Activated T-helper 1 cell treated with anti-CD3 and anti-CD28 coated beads, Interleukin-2, amount 50 U/mL, for 16 hours (primary cell): Measurements from ENCODE around the gene MIA.
"Not testable (repeated sequence)": the region's sequence is repeated elsewhere in the genome, so short reads cannot be mapped to it uniquely, and the experiment has no call there.

Experiments
- DNase-seq, 2 donors: peaks; one replicate each; pipeline ENCODE4 v3.0.0-alpha.2; 2020; ENCODE audit warnings: low read depth in 1 of 2, low spot score in 1 of 2

Gene MIA

DNA sequence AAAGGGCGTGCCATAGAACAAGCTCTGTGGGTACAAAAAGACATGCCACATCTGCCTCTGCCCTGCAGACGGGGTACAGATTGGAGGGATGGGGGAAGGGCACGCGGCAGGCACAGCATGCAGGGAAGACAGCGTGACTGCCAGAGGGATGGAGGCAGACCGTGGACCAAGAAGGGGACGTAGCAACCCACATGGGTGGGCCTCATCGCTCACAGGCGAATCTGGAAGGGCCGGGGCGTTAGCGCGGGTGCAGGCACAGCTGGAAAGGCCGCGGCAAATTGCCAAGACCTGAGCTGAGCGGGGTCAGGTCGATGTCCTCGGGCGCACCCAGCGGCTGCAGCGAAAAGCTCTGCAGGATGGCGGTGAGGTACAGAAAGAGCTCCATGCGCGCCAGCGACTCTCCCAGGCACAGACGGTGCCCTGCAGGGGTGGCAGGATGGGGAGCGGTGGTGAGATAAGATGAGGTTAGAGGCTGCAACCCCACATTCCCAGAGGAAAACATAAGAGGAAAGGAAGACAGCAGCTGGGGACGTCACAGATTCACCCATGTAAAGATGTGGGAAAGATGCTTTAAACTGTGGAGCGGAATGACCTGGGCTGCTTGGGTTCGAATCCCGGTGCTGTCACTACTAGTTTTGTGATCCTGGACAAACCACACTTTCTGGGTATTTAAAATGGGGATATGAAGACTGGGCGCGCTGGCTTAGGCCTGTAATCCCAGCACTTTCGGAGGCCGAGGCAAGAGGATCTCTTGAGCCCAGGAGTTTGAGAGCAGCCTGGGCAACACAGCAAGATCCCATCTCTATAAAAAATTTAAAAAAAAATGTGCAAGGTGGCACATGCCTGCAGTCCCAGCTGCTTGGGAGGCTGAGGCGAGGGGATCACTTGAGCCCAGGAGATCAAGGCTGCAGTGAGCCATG lies 43.4 kb downstream of the MIA start:
- peak; percentile 51 to 68 for DNase-seq

DNA sequence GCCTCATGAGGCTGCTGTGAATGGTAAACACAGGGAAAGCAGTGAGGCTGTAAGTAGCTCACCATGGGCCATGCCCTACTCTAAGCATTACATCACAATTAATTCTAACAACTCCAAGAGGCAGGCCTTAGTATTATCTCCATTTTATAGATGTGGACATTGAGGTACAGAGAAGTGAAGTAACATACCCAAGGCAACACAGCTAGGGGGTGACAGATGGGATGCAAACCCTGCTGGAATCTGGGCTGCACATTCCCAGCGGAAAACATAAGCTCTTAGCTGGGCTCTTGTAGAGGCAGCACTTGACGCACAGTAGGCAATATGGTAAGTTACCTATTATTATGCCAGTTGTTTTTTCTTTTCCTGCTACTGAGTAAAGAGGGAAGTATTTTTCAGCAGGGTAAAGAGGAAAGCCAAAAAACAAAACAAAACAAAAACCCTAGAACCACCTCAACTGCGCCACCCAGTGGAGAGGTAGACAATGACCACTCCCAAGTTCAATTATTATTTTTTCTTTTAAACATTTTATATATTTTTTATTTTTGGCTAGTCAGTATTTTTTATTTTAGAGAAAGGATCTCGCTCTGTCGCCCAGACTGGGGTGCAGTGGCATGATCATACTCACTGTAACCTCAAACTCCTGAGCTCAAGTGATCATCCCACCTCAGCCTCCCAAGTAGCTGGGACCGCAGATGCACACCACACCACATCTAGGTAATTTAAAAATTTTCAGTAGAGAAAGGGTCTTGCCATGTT lies 44.3 kb downstream of the MIA start:
- DNase-seq = peak in 1 of 2 donors; percentile 49

DNA sequence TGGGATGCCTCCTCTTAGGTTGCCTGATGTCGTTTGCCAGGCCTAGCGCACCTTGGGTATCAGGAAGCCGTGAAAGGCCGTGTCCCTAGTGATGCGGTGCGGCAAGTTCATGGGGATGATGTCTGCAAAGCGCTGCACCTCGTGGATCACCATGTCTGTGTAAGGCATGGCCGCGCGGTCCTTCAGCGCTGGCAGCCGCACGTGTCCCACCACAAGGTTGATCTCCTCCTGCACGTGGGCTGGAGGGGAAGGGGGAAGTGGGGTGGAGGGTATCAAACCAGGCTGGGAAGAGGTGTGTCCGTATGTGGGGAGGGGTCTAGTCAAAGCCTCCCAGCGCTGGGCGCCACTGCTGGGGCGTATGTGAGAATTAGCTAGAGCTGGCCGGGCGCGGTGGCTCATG lies 46.8 kb downstream of the MIA start:
- DNase-seq = no peak

GRCh38 chr19:40822704-40823553 lies 47.6 kb downstream of the MIA start:
- not testable (repeated sequence) for DNase-seq

DNA sequence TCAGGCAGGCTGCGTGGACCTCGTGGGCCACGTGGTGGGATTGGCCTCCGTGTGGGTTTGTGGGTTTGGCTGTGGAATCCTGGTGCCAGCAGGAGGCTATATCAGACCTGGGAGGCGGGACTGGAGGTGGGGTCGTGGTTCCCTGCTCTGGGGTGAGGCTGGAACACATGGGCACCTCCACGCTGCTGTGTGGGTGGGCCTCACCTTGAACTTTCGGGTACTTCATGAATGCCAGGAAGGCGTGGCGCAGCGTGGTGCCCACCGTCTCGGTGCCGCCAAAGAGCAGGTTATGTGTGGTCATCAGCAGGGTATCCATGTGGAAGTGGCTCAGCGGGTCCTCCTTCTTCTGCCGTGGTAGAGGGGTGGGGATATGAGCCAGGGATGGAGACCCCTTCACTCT lies 49.6 kb downstream of the MIA start:
- not testable (repeated sequence) for DNase-seq

DNA sequence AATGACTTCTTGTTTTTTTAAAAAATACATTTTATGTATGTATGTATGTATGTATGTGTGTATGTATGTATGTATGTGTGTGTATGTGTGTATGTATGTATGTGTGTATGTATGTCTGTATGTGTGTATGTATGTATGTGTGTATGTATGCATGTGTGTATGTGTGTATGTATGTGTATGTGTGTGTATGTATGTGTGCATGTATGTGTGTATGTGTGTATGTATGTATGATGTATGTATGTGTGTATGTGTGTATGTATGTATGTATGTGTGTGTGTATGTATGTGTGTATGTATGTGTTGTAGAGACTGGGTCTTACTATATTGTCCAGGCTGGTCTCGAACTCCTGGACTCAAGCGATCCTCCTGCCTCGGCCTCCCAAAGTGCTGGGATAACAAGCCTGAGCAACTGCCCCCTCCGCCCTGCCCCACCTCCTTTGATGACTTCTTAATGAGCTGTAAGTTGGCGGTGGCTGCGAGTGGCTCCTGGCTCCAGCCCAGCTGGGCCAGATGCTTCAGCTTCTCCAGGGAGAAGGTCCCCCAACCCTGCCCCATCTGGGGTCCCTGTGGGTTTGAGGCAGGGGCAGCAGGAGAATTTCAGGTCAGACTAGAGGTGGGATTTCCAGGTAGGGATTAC lies 50.3 kb downstream of the MIA start:
- not testable (repeated sequence) for DNase-seq

- DNase-seq = not testable (repeated sequence)
Measured at GRCh38 chr19:40826312-40826698, 51.0 kb downstream of the MIA start.

DNA sequence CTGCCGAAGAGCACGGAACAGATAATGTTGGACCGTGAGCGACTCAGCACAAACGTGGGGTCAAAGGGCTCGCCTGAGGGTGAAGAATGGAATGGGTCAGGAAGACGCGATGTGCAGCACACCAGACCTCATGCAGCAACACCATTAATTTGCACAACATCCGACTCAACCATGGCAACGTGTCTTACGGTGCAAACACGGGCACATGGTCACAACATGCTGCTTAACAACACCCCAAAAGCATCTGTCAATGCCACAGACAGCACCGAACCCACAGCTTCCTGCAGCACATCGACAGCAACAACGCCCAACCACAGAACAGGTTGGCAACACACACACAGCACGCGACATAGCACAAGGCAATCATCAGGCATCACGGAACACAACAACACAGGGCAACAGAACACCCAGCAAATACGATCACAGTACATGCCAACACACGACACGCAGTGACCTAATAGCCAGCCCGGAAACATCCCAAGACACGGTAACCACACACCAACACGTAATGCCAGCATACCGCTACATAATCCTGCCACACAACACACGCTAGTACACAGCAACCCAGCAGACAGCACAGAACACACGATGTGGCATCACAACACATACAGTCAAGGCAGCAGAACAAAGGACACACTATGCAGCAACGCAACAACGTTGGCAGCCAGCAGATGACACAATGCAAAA lies 51.5 kb downstream of the MIA start:
- DNase-seq = not testable (repeated sequence)
